ENCODE results near the gene TNFRSF6B. TPM values are rescaled to one million over a fixed set of nuclear protein-coding genes. Genes with fewer than 3 reads are reported as not detected.

The TNFRSF6B gene
- total RNA-seq, 1 donor from 2014 or later, result not detected

DNA sequence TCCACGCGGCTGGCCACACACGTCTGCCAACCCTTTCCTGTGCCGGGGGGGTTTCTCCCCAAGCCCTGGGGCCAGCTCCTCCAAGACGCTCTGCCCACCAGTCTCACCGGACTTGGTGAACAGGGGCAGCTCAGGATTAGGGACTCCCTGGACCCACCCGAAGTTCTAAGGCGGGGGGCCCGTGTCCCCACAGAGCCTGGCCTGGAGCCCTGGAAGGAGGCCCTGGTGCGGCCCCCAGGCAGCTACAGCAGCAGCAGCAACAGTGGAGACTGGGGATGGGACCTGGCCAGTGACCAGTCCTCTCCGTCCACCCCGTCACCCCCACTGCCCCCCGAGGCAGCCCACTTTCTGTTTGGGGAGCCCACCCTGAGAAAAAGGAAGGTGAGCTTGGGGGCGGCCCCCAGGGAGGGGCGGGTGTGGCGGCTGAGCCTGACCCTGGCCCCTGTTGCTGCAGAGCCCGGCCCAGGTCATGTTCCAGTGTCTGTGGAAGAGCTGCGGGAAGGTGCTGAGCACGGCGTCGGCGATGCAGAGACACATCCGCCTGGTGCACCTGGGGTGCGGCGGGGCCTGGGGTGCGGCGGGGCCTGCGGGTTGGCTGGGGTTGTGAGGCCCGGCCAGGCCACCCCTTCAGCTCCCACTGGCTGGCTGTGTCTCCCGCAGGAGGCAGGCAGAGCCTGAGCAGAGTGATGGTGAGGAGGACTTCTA is 45.4 kb downstream of the TNFRSF6B start:
- Mint-ChIP-seq H3K27ac (peak overlapping the region; percentile 21), H3K27me3 (ENCODE audit: low read depth) (no peaks in the 10 kb centered on the region), H3K4me1 (no peaks in the 10 kb centered on the region), H3K36me3 (peaks cover 2% of the 10 kb centered on the region), H3K4me3 (peak overlapping the region; percentile 70), H3K9me3 (no peaks in the 10 kb centered on the region)
- TF ChIP-seq, protein P1, sequence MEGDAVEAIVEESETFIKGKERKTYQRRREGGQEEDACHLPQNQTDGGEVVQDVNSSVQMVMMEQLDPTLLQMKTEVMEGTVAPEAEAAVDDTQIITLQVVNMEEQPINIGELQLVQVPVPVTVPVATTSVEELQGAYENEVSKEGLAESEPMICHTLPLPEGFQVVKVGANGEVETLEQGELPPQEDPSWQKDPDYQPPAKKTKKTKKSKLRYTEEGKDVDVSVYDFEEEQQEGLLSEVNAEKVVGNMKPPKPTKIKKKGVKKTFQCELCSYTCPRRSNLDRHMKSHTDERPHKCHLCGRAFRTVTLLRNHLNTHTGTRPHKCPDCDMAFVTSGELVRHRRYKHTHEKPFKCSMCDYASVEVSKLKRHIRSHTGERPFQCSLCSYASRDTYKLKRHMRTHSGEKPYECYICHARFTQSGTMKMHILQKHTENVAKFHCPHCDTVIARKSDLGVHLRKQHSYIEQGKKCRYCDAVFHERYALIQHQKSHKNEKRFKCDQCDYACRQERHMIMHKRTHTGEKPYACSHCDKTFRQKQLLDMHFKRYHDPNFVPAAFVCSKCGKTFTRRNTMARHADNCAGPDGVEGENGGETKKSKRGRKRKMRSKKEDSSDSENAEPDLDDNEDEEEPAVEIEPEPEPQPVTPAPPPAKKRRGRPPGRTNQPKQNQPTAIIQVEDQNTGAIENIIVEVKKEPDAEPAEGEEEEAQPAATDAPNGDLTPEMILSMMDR (IDR thresholded peaks at IDR 0.05; ENCODE audit: unreplicated experiment), result no peak
- no peak for DNase-seq (ENCODE audit: low spot score in 2 of 2, unreplicated experiment in 2 of 2)

DNA sequence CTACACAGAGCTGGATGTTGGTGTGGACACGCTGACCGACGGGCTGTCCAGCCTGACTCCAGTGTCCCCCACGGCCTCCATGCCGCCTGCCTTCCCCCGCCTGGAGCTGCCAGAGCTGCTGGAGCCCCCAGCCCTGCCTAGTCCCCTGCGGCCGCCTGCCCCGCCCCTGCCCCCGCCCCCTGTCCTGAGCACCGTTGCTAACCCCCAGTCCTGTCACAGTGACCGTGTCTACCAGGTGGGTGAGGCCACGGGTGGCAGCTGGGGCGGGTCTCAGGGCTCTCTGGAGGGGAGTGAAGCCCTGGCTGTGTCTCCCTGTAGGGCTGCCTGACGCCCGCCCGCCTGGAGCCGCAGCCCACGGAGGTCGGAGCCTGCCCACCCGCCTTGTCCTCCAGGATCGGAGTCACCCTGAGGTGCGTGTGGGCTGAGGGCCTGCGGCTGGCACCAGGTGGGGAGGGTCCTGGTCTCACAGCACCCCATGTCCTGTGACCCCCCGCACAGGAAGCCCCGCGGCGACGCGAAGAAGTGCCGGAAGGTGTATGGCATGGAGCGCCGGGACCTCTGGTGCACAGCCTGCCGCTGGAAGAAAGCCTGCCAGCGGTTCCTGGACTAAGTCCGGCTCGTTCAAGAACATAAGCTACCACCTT is 46.1 kb downstream of the TNFRSF6B start:
- peaks cover 2% of the 10 kb centered on the region for H3K36me3 Mint-ChIP-seq
- no peak for DNase-seq (ENCODE audit: low spot score in 2 of 2, unreplicated experiment in 2 of 2)
- H3K4me3 Mint-ChIP-seq, result no peak overlapping the region
- H3K4me1 Mint-ChIP-seq, result no peaks in the 10 kb centered on the region
- H3K27ac Mint-ChIP-seq, result no peak overlapping the region
- no peaks in the 10 kb centered on the region for H3K9me3 Mint-ChIP-seq
- TF ChIP-seq, protein P1 (IDR thresholded peaks at IDR 0.05; ENCODE audit: unreplicated experiment), result no peak
- no peaks in the 10 kb centered on the region for H3K27me3 Mint-ChIP-seq (ENCODE audit: low read depth)

DNA sequence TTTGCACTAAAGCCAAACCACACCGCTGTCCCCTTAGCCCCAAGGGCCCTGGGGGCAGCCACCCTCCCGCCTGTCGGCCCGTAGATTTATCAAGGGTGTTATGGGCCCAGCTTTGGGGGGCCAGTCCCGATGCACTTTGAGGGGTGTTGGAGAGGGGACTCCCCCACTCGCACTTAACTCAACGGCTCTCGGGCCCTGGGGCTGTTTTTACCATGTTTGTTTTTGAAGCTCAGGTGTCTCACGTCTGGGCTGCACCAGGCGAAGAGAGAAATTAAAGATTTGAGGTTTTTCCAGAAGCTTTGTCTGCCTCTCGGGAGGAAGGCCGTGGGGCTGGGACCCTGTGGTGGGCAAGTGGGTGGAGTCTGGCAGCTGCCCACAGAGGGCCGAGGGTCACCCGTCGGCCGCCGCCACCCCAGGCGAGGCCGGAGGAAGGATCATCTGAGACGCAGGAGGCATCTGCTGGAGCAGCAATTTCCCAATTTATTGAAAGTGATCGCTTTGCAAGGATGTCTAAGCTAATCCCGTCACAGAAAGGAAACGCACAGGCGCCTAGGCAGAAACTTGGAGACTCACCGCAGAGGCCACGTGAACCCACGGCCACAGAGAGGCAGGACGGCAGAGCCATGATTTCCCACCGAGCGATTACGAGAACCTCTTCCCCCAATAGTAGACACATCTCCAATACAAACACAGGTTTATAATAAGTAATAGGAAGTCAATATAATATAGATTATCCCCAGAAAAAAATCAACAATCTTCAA is 46.9 kb downstream of the TNFRSF6B start:
- peaks cover 2% of the 10 kb centered on the region for H3K36me3 Mint-ChIP-seq
- H3K27me3 Mint-ChIP-seq (ENCODE audit: low read depth), result no peaks in the 10 kb centered on the region
- no peaks in the 10 kb centered on the region for H3K9me3 Mint-ChIP-seq
- TF ChIP-seq, protein P1 (IDR thresholded peaks at IDR 0.05; ENCODE audit: unreplicated experiment), result no peak
- DNase-seq (ENCODE audit: low spot score in 2 of 2, unreplicated experiment in 2 of 2), result no peak
- H3K4me3 Mint-ChIP-seq, result no peak overlapping the region
- H3K4me1 Mint-ChIP-seq, result no peaks in the 10 kb centered on the region
- no peak overlapping the region for H3K27ac Mint-ChIP-seq

DNA sequence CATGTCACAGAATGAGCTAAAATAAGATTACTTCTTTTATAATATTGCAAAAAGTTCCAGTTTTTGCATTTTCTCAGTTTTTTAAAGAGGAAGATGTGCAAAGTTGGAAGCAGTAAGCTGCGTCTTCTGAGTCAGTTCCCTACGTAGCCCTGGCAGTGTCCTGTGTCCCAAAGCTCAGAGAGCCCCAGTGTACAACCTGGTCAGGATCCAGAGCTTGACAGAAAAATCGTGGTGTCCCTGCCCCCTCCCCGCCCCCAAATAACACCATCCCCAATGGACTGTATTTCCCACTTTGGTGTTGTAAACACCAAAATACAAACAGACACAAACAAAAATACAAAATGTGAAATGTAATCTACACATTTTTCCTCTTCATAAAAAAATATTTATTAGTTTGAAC is 47.7 kb downstream of the TNFRSF6B start:
- H3K36me3 Mint-ChIP-seq, result peaks cover 2% of the 10 kb centered on the region
- DNase-seq (ENCODE audit: low spot score in 2 of 2, unreplicated experiment in 2 of 2), result no peak
- no peaks in the 10 kb centered on the region for H3K9me3 Mint-ChIP-seq
- no peaks in the 10 kb centered on the region for H3K4me1 Mint-ChIP-seq
- H3K27me3 Mint-ChIP-seq (ENCODE audit: low read depth), result no peaks in the 10 kb centered on the region
- no peak overlapping the region for H3K27ac Mint-ChIP-seq
- TF ChIP-seq, protein P1 (IDR thresholded peaks at IDR 0.05; ENCODE audit: unreplicated experiment), result no peak
- H3K4me3 Mint-ChIP-seq, result no peak overlapping the region

DNA sequence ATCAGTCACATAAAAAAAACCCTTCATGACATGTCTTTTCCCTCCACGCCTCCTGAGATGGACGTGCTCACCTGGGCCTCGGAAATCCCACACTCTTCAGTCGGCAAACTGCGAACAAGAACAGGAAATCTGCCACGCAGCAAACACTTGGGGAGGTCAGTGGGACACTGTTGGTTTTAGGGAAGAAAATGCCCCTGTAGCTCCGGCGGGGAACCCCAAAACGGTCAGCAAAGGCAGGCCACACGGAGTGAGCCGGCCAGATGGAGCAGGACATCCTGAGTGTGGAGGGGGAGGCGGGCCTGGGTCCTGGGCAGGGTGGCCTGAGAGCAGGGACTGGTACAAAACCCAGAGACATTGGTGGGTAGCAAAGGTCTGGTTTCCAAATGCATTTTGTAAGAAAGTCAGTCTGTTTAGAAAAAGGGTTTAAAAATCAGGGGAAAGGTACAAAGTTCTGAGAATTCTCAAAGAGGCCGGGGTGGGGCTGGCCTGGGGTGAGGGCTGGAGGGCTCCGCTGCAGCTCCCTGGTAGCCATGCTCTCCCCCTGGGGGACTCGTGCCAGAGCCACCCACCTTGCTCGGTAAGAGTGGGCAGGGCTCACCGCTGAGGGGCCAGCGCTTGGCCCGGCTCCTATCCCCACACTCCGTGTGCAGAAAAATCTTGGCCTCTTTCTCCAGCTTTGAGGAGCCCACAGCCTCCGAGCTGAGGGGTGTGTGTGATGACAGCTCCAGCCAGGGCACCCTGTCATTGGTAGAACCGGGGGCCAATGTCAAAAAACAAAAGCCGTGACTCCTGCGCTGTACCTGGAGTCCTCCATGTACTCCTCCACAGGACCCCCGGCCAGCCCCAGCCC is 48.3 kb downstream of the TNFRSF6B start:
- Mint-ChIP-seq H3K4me1 (no peaks in the 10 kb centered on the region), H3K27ac (no peak overlapping the region), H3K27me3 (ENCODE audit: low read depth) (no peaks in the 10 kb centered on the region), H3K9me3 (no peaks in the 10 kb centered on the region), H3K4me3 (no peak overlapping the region), H3K36me3 (peaks cover 2% of the 10 kb centered on the region)
- DNase-seq (ENCODE audit: low spot score in 2 of 2, unreplicated experiment in 2 of 2), result no peak
- TF ChIP-seq, protein P1 (IDR thresholded peaks at IDR 0.05; ENCODE audit: unreplicated experiment), result no peak

Measured in mesothelial cell of epicardium (in vitro differentiated cells).